HG03469 (cell line): ENCODE results near the gene BLVRB.
"Not testable (repeated sequence)": the region's sequence is repeated elsewhere in the genome, so short reads cannot be mapped to it uniquely, and the experiment has no call there.

Experiments used
- ATAC-seq: cut with Tn5 transposase; IDR thresholded peaks from one replicate; pipeline ENCODE4 v1.9.1; 2021; ENCODE audit warnings: mild to moderate bottlenecking, moderate library complexity, moderate number of reproducible peaks; ENCODE audit not compliant: unreplicated experiment

The BLVRB gene

GRCh38 chr19:40410030-40410389 lies 55.5 kb downstream of the BLVRB start:
- ATAC-seq = no peak

- not testable (repeated sequence) for ATAC-seq
Measured at GRCh38 chr19:40408598-40408925, 57.0 kb downstream of the BLVRB start.

- ATAC-seq = no peak
Measured at GRCh38 chr19:40407714-40408597, 57.6 kb downstream of the BLVRB start.

GRCh38 chr19:40403262-40403984 lies 62.1 kb downstream of the BLVRB start:
- no peak for ATAC-seq

- ATAC-seq = no peak
Measured at GRCh38 chr19:40400559-40400958, 65.0 kb downstream of the BLVRB start.

- ATAC-seq = no peak
Measured at GRCh38 chr19:40398417-40399131, 67.0 kb downstream of the BLVRB start.
